ENCODE data around the gene SNRPA1. TPM values are rescaled to one million over a fixed set of nuclear protein-coding genes. Genes with fewer than 3 reads are reported as not detected.

SNRPA1 gene
- 25.5 and 27.1 TPM in 2 replicates for total RNA-seq

GRCh38 chr15:101294731-101295606 is at the start of gene SNRPA1:
TSS of gene SNRPA1 (minus strand) at chr15:101295248. CDS start at chr15:101295178, 70 bp downstream.

GRCh38 chr15:101277038-101277822 is 17.8 kb downstream of the SNRPA1 start, which contains the start of gene SELENOS:
TSS of gene SELENOS (minus strand) at chr15:101277485. CDS start at chr15:101277417, 68 bp downstream.

DNA sequence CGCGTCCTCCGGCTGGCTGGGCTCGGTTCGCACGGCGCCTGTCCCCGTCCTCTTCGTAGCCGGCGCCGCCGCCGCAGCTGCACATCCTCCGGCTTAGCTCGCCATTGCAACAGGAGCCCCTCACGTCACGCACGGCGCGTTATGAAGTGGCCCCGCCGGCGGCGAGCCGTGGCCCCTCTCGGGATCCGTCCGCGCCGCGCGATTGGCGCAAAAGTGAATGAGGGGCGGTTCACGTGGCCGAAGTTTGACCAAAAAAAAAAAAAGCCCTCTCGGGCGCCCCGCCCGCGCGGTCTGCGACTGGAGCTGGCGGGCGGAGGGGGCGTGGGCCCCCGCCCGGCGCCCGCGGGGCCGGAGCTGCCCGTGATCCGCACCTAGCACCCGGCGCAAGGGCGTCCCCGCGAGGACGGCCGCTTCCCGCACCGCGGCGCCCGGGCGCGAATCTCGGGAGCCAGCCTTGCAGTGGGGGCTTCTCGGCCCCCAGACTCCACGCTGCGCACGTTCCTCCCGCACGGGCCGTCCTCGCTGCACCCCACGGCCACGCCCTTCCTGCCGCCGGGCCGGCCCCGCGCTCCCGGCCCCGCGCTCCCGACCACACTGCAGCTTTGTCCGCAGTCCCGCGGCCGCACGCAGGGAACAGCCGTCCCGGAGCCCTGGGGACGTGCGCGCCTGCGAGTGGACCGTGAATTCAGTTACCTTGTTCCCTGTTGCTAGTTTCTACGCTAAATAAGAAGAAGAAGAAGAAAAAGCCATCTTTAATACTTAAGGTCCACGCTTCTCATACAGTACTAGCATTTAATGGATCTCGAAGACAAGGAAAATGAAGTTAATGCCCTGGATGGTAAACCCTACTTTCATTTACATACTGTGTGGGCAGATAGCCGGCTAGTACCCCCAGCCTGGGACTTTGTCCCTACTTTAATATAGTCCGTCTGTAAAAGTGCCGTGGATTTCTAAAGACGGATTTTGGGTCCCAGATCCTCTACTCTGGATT is 42.9 kb downstream of the SNRPA1 start, which contains the start of gene CHSY1:
Gene CHSY1 (minus strand): TSS at position 219 of the 991 bp plus-strand sequence. CDS start 592 bp downstream, outside the sequence.

Other genes with a start within 250 kb of the SNRPA1 start
- 116 and 125 TPM in 2 replicates for gene CHSY1, start 43.2 kb downstream of the SNRPA1 start, total RNA-seq
- 95.1 and 125 TPM in 2 replicates for gene SELENOS, start 17.8 kb downstream of the SNRPA1 start, total RNA-seq
- 5.6 and 12.6 TPM in 2 replicates for gene PCSK6, start 194.5 kb upstream of the SNRPA1 start, total RNA-seq